Hepatocyte (in vitro differentiated cells): ENCODE data around the gene IFT22. TPM values are rescaled to one million over a fixed set of nuclear protein-coding genes. Genes with fewer than 3 reads are reported as not detected.

Experiments
- DNase-seq: peaks from one replicate; pipeline ENCODE4 v3.0.0-alpha.2; 2016; ENCODE audit warnings: low spot score
- H2AFZ ChIP-seq: fragments of 200-600 bp; sonication (generic); 2 replicates; pipeline ENCODE4 v1.6.0; 2016; ENCODE audit warnings: antibody characterized with exemption, mild to moderate bottlenecking
- H3K27ac ChIP-seq: fragments of 200-600 bp; sonication (generic); 2 replicates; pipeline ENCODE4 v1.5.1; 2016; ENCODE audit warnings: mild to moderate bottlenecking
- H3K27me3 ChIP-seq: fragments of 200-600 bp; sonication (generic); 2 replicates; pipeline ENCODE4 v1.6.1; 2016
- H3K36me3 ChIP-seq: fragments of 200-600 bp; sonication (generic); replicated peaks from 2 replicates; pipeline ENCODE4 v1.5.1; 2016; ENCODE audit warnings: low read depth; ENCODE audit not compliant: insufficient read depth
- H3K4me1 ChIP-seq: fragments of 200-600 bp; sonication (generic); 2 replicates; pipeline ENCODE4 v1.5.1; 2016; ENCODE audit warnings: mild to moderate bottlenecking, moderate library complexity; ENCODE audit not compliant: insufficient read depth
- H3K4me2 ChIP-seq: fragments of 200-600 bp; sonication (generic); 2 replicates; pipeline ENCODE4 v1.6.0; 2016
- H3K4me3 ChIP-seq: fragments of 200-600 bp; sonication (generic); 2 replicates; pipeline ENCODE4 v1.5.1; 2016; ENCODE audit warnings: mild to moderate bottlenecking
- H3K79me2 ChIP-seq: fragments of 200-600 bp; sonication (generic); 2 replicates; pipeline ENCODE4 v1.6.0; 2017; ENCODE audit warnings: mild to moderate bottlenecking
- H3K9me2 ChIP-seq: fragments of 200-600 bp; sonication (generic); replicated peaks from 2 replicates; pipeline ENCODE4 v1.6.0; 2017; ENCODE audit warnings: mild to moderate bottlenecking; ENCODE audit not compliant: insufficient read depth
- H3K9me3 ChIP-seq: fragments of 200-600 bp; sonication (generic); 2 replicates; pipeline ENCODE4 v1.5.1; 2016; ENCODE audit warnings: low read depth, mild to moderate bottlenecking
- H4K20me1 ChIP-seq: fragments of 200-600 bp; sonication (generic); 2 replicates; pipeline ENCODE4 v1.6.0; 2016; ENCODE audit warnings: mild to moderate bottlenecking; ENCODE audit not compliant: insufficient read depth, poor library complexity, severe bottlenecking
- CTCF ChIP-seq: fragments of 200-600 bp; sonication (generic); IDR thresholded peaks from 2 replicates; pipeline ENCODE4 v1.5.1; 2016; ENCODE audit warnings: antibody characterized with exemption, mild to moderate bottlenecking; ENCODE audit not compliant: poor library complexity
- EZH2 ChIP-seq: fragments of 200-600 bp; sonication (generic); IDR thresholded peaks from 2 replicates; pipeline ENCODE4 v1.6.1; 2016; ENCODE audit warnings: antibody characterized with exemption, mild to moderate bottlenecking, borderline replicate concordance
- EZH2phosphoT487 ChIP-seq: fragments of 200-600 bp; sonication (generic); IDR thresholded peaks from one replicate; pipeline ENCODE4 v1.6.1; 2018; ENCODE audit warnings: antibody characterized with exemption, mild to moderate bottlenecking, low read depth, moderate library complexity; ENCODE audit not compliant: unreplicated experiment, severe bottlenecking
- WGBS: methylation state at CpG from one replicate; pipeline ENCODE4 v1.1.6; 2016; ENCODE audit warnings: low lambda C conversion rate; ENCODE audit errors: missing lambda C conversion rate; 5-methylcytosine and 5-hydroxymethylcytosine counted together
- polyA plus RNA-seq: library from polyadenylated mRNA; unstranded; fragments of >200 nt; fragmentation: Nextera tagmentation; extraction: Ambion mirVana; gene quantifications from 2 replicates; pipeline ENCODE4 v1.2.1, GENCODE V29; 2016
- total RNA-seq: library from RNA; depleted of rRNA; stranded (reverse); fragments of >200 nt; gene quantifications from 2 replicates; pipeline ENCODE4 v1.2.3, GENCODE V29; 2014

The IFT22 gene
- 24.2 and 30.5 TPM in 2 replicates for total RNA-seq
- 29.8 and 42.2 TPM in 2 replicates for polyA plus RNA-seq

- H3K79me2 ChIP-seq = peaks cover 12% of the 10 kb centered on the region
- H3K9me2 ChIP-seq = no peaks in the 10 kb centered on the region
- H3K4me3 ChIP-seq = peak within 1 kb of the TSS; percentile 63
- no peaks in the 10 kb centered on the region for H3K27me3 ChIP-seq
- H3K36me3 ChIP-seq = no peaks in the 10 kb centered on the region
- DNase-seq = peak; percentile 97
- WGBS = 2% methylated on average over 69 of the region's 69 CpGs
- H4K20me1 ChIP-seq = no peaks in the 10 kb centered on the region
- peak within 1 kb of the TSS; percentile 80 for H3K4me2 ChIP-seq
- H3K4me1 ChIP-seq = peaks cover 6% of the 10 kb centered on the region
- no peaks in the 10 kb centered on the region for H3K9me3 ChIP-seq
- H2AFZ ChIP-seq = peak within 1 kb of the TSS; percentile 95
- peak; percentile 61 for TF ChIP-seq CTCF
- TF ChIP-seq EZH2phosphoT487 = no peak
- peak within 1 kb of the TSS; percentile 84 for H3K27ac ChIP-seq
Observed at GRCh38 chr7:101321491-101322401, at the start of gene IFT22. IFT22 (minus strand) TSS chr7:101321812; CDS start chr7:101321709, 103 bp downstream.

GRCh38 chr7:101370836-101371235, 49.2 kb upstream of the IFT22 start:
- no peaks in the 10 kb centered on the region for H3K9me2 ChIP-seq
- no peak for DNase-seq
- TF ChIP-seq EZH2 = no peak
- TF ChIP-seq EZH2phosphoT487 = no peak
- no peak for TF ChIP-seq CTCF
- H3K4me1 ChIP-seq = peaks cover 2% of the 10 kb centered on the region
- no peak overlapping the region for H2AFZ ChIP-seq
- H3K4me3 ChIP-seq = no peak overlapping the region
- 72% methylated on average over 5 of the region's 5 CpGs for WGBS
- H3K9me3 ChIP-seq = no peaks in the 10 kb centered on the region
- no peaks in the 10 kb centered on the region for H3K36me3 ChIP-seq
- peaks cover 2% of the 10 kb centered on the region for H3K79me2 ChIP-seq
- no peak overlapping the region for H3K27ac ChIP-seq
- H3K4me2 ChIP-seq = no peak overlapping the region
- no peaks in the 10 kb centered on the region for H4K20me1 ChIP-seq
- no peaks in the 10 kb centered on the region for H3K27me3 ChIP-seq

GRCh38 chr7:101368422-101369165, 47.0 kb upstream of the IFT22 start:
- no peaks in the 10 kb centered on the region for H3K9me3 ChIP-seq
- H3K79me2 ChIP-seq = peaks cover 2% of the 10 kb centered on the region
- H3K27me3 ChIP-seq = no peaks in the 10 kb centered on the region
- H3K4me2 ChIP-seq = no peak overlapping the region
- WGBS = 94% methylated on average over 8 of the region's 8 CpGs
- no peak overlapping the region for H2AFZ ChIP-seq
- TF ChIP-seq EZH2 (no peak), EZH2phosphoT487 (no peak), CTCF (no peak)
- peaks cover 9% of the 10 kb centered on the region for H3K4me1 ChIP-seq
- H4K20me1 ChIP-seq = no peaks in the 10 kb centered on the region
- DNase-seq = no peak
- H3K36me3 ChIP-seq = no peaks in the 10 kb centered on the region
- no peaks in the 10 kb centered on the region for H3K9me2 ChIP-seq
- no peak overlapping the region for H3K27ac ChIP-seq
- H3K4me3 ChIP-seq = no peak overlapping the region
